Measurements from ENCODE around the gene PAK1.

DNA sequence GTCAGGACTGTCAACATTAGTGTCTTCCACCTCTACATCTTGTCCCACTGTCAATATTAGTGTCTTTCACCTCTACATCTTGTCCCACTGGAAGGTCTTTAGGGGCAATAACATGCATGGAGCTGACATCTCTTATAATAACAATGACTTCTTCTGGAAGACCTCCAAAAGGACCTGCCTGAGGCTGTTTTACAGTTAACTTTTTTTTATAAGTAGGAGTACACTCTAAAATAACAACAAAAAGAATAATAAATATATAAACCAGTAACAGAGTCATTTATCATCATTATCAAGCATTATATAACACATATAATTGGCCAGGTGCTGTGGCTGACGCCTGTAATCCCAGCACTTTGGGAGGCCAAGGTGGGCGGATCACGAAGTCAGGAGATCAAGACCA is 57.5 kb downstream of the PAK1 start:
- TF ChIP-seq POLR2A (IDR thresholded peaks at IDR 0.05; ENCODE audit: low read depth, low read length), result no peak
- TF ChIP-seq TAF1 (IDR thresholded peaks at IDR 0.05; ENCODE audit: borderline replicate concordance, low read depth, low read length), result no peak

All from GM12892 (cell line).